HepG2 (cell line): ENCODE results near the gene FSHR. TPM values are rescaled to one million over a fixed set of nuclear protein-coding genes. Genes with fewer than 3 reads are reported as not detected.

Experiments used
- ATAC-seq: fragments of 200-7000 bp; cut with Tn5 transposase; 3 replicates; pipeline ENCODE4 v1.9.1; 2020; ENCODE audit warnings: mild to moderate bottlenecking, moderate library complexity
- BruUV-seq: library from RNA; stranded (reverse); fragments of 400-500 nt; replicated peaks from 2 replicates; lab custom pipeline; 2021; lab: Mats Ljungman, UMichigan
- CTCF ChIA-PET: fragments of 300-600 bp; formaldehyde crosslinking; extraction: SDS; loops from one replicate; lab custom pipeline; 2021; ENCODE audit warnings: low total read pairs, inconsistent platforms, low intra/inter-chr PET ratio; lab: Yijun Ruan, JAX
- POLR2A ChIA-PET: fragments of 350-600 bp; sonication (Branson Sonifier 250); formaldehyde crosslinking; loops from one replicate; lab custom pipeline; 2020; ENCODE audit warnings: antibody characterized with exemption, inconsistent platforms; lab: Yijun Ruan, JAX
- DNase-seq: peaks from one replicate; pipeline ENCODE4 v3.0.0-alpha.2; 2015; ENCODE audit warnings: low spot score
- FAIRE-seq: peaks from 3 replicates; lab custom pipeline; 2011; peaks lifted over from hg19 to GRCh38; lab: Jason Lieb, UNC
- H2AFZ ChIP-seq: one replicate; pipeline ENCODE4 v1.6.1; 2011; ENCODE audit warnings: low read length, inconsistent platforms
- H3K27ac ChIP-seq: fragments of 300-600 bp; 3 replicates; pipeline ENCODE4 v1.8.0; 2011; ENCODE audit warnings: mixed run types, mild to moderate bottlenecking, mixed read lengths, low read length, inconsistent platforms; ENCODE audit not compliant: insufficient read depth; ENCODE audit errors: extremely low read length
- H3K27me3 ChIP-seq, 2 experiments: fragments of 200-600 bp in 1 of 2; 2 replicates in 1 of 2; 3 replicates in 1 of 2; pipeline versions ENCODE4 v1.6.0 to v1.8.0; 2011; ENCODE audit warnings: low read length in 2 of 2, mild to moderate bottlenecking in 2 of 2, moderate library complexity in 2 of 2, inconsistent platforms in 1 of 2; ENCODE audit not compliant: insufficient read depth in 2 of 2, control insufficient read depth in 1 of 2
- H3K36me3 ChIP-seq, 2 experiments: fragments of 200-600 bp in 1 of 2; replicated peaks in 1 of 2; 2 replicates in 1 of 2; 3 replicates in 1 of 2; pipeline versions ENCODE4 v1.5.1 to v1.8.0; 2011; ENCODE audit warnings: low read length in 2 of 2, inconsistent platforms in 1 of 2; ENCODE audit not compliant: insufficient read depth in 2 of 2, control insufficient read depth in 1 of 2
- H3K4me1 ChIP-seq: 2 replicates; pipeline ENCODE4 v1.5.1; 2012; ENCODE audit warnings: low read length, inconsistent platforms; ENCODE audit not compliant: insufficient read depth
- H3K4me2 ChIP-seq: 2 replicates; pipeline ENCODE4 v1.6.0; 2011; ENCODE audit warnings: low read depth, low read length, inconsistent platforms
- H3K4me3 ChIP-seq, 3 experiments: fragments of 200-600 bp in 1 of 3; sonication (generic), shearing (Covaris generic) in 1 of 3; replicated peaks in 1 of 3; 2 replicates each; pipeline ENCODE4 v1.5.1; 2011 to 2016; ENCODE audit warnings: low read length in 3 of 3, inconsistent platforms in 2 of 3, low read depth in 2 of 3, mild to moderate bottlenecking in 2 of 3, control low read depth in 1 of 3, mixed read lengths in 1 of 3; ENCODE audit not compliant: insufficient read depth in 1 of 3
- H3K79me2 ChIP-seq: one replicate; pipeline ENCODE4 v1.6.1; 2011; ENCODE audit warnings: low read length, inconsistent platforms; ENCODE audit not compliant: insufficient read depth
- H3K9ac ChIP-seq: 2 replicates; pipeline ENCODE4 v1.6.0; 2011; ENCODE audit warnings: mild to moderate bottlenecking, low read depth, low read length, inconsistent platforms; ENCODE audit not compliant: insufficient read depth
- H3K9me3 ChIP-seq: 2 replicates; pipeline ENCODE4 v1.5.1; 2012; ENCODE audit warnings: mild to moderate bottlenecking, low read length
- H4K20me1 ChIP-seq: 2 replicates; pipeline ENCODE4 v1.6.0; 2011; ENCODE audit warnings: inconsistent platforms, mild to moderate bottlenecking, low read length, moderate library complexity; ENCODE audit not compliant: insufficient read depth
- BCLAF1 ChIP-seq: fragments of 450-650 bp; IDR thresholded peaks from 2 replicates; pipeline ENCODE4 v1.6.1; 2017; ENCODE audit warnings: mild to moderate bottlenecking
- POLR2A ChIP-seq, 2 experiments: IDR thresholded peaks; 2 replicates each; pipeline ENCODE4 v1.6.1; 2011; ENCODE audit warnings: low read depth in 2 of 2, low read length in 2 of 2, mild to moderate bottlenecking in 1 of 2, moderate library complexity in 1 of 2; ENCODE audit not compliant: insufficient read depth in 1 of 2
- RELA ChIP-seq: sonication (generic); formaldehyde crosslinking; IDR thresholded peaks from 2 replicates; pipeline ENCODE4 v1.4.0; 2020; ENCODE audit warnings: missing genetic modification reagents
- SALL1 ChIP-seq: sonication (generic); formaldehyde crosslinking; IDR thresholded peaks from 2 replicates; pipeline ENCODE4 v1.8.0; 2022; ENCODE audit warnings: mild to moderate bottlenecking, missing genetic modification reagents
- SMARCC2 ChIP-seq: fragments of 450-650 bp; IDR thresholded peaks from 2 replicates; pipeline ENCODE4 v1.6.1; 2017; ENCODE audit warnings: antibody characterized with exemption, mild to moderate bottlenecking
- SOX13 ChIP-seq, 3 experiments: fragments of 450-650 bp in 1 of 3; sonication (generic) in 1 of 3; formaldehyde crosslinking in 1 of 3; IDR thresholded peaks in 2 of 3; conservative IDR thresholded peaks in 1 of 3; 2 replicates each; pipeline versions ENCODE4 v1.5.0 to v1.6.1; 2016 to 2020; ENCODE audit warnings: antibody characterized with exemption in 1 of 3, mild to moderate bottlenecking in 1 of 3, missing compliant biosample characterization in 1 of 3, missing genetic modification reagents in 1 of 3, moderate library complexity in 1 of 3
- ZNF672 ChIP-seq: sonication (generic); formaldehyde crosslinking; IDR thresholded peaks from 2 replicates; pipeline ENCODE4 v1.8.1; 2022; ENCODE audit warnings: missing genetic modification reagents
- WGBS: methylation state at CpG from one replicate; pipeline ENCODE4 v1.1.6; 2017; ENCODE audit warnings: low lambda C conversion rate; 5-methylcytosine and 5-hydroxymethylcytosine counted together
- in situ Hi-C: cut with HindIII; loops from 2 replicates; pipeline ENCODE4 v1.10.0; 2017; ENCODE audit warnings: low pct_unique_long_range_greater_than_20kb; ENCODE audit not compliant: extremely low pct_ligation_motif_present
- intact Hi-C: fragments of 100-400 bp; cut with micrococcal nuclease; formaldehyde crosslinking; loops from one replicate; pipeline ENCODE4 v1.10.0; 2022; ENCODE audit not compliant: unreplicated experiment
- polyA plus RNA-seq, 8 experiments: library from polyadenylated mRNA; depleted of rRNA in 3 of 8; stranded (reverse) in 7 of 8; unstranded in 1 of 8; fragments of >200 nt; fragmentation: Illumina TruSeq in 4 of 8; extraction: Trizol in 4 of 8; gene quantifications; 2 replicates each; pipeline versions ENCODE4 v1.2.1 to v1.2.3, GENCODE V29; 2011 to 2016; ENCODE audit warnings: low read depth in 4 of 8, missing spikeins in 1 of 8, mixed read lengths in 1 of 8; ENCODE audit not compliant: insufficient read depth in 1 of 8
- total RNA-seq, 5 experiments: library from RNA; depleted of rRNA; stranded (reverse); fragments of >200 nt; fragmentation: Illumina TruSeq; extraction: Trizol; gene quantifications; 2 replicates each; pipeline ENCODE4 v1.2.3, GENCODE V29; 2016; ENCODE audit warnings: low read depth in 1 of 5
- TF ChIP-seq, protein P1 (sequence below): sonication (generic); formaldehyde crosslinking; IDR thresholded peaks from 2 replicates; pipeline ENCODE4 v1.4.0; 2020; ENCODE audit warnings: mild to moderate bottlenecking, missing genetic modification reagents
- TF ChIP-seq, protein P2 (sequence below): sonication (generic); formaldehyde crosslinking; IDR thresholded peaks from 2 replicates; pipeline ENCODE4 v1.4.0; 2020; ENCODE audit warnings: missing genetic modification reagents
- TF ChIP-seq, protein P3 (sequence below), 2 experiments: sonication (generic) in 1 of 2; formaldehyde crosslinking in 1 of 2; IDR thresholded peaks; 2 replicates each; pipeline versions ENCODE4 v1.4.0 to v1.6.1; 2016 to 2020; ENCODE audit warnings: borderline replicate concordance in 1 of 2, low read depth in 1 of 2, mild to moderate bottlenecking in 1 of 2, missing genetic modification reagents in 1 of 2
- TF ChIP-seq, protein P4 (sequence below): sonication (generic); formaldehyde crosslinking; IDR thresholded peaks from 2 replicates; pipeline ENCODE4 v1.4.0; 2020; ENCODE audit warnings: missing genetic modification reagents

The FSHR gene
- total and polyA plus RNA-seq, 2 of the 13 experiments (the other 11 are each of a cell fraction or from before 2014, with no cell fraction given) = not detected

- H3K4me3 ChIP-seq = no peak overlapping the region
- FAIRE-seq = no peak
- no peaks in the 10 kb centered on the region for H3K79me2 ChIP-seq
- intact Hi-C loops (no loop called here), in situ Hi-C loops (no loop called here)
- H3K4me2 ChIP-seq = no peak overlapping the region
- no peaks in the 10 kb centered on the region for H3K36me3 ChIP-seq
- ChIA-PET CTCF (no interaction called here), POLR2A (no interaction called here)
- H4K20me1 ChIP-seq = no peaks in the 10 kb centered on the region
- no peak overlapping the region for H3K27ac ChIP-seq
- BruUV-seq = no TSS peak
- peaks cover 12% of the 10 kb centered on the region; the same call in 1 of the 2 replicates for H3K9me3 ChIP-seq
- 3% methylated on average over 2 of the region's 2 CpGs for WGBS
- H3K4me1 ChIP-seq = no peaks in the 10 kb centered on the region
- H3K27me3 ChIP-seq = no peaks in the 10 kb centered on the region
- ATAC-seq = no peak
- H3K9ac ChIP-seq = no peak overlapping the region
- DNase-seq = no peak
- no peak overlapping the region for H2AFZ ChIP-seq
- TF ChIP-seq POLR2A (IDR thresholded peaks at IDR 0.05; ENCODE audit: insufficient read depth in 1 of 2, low read depth in 2 of 2, low read length in 2 of 2) (no peak), BCLAF1 (no peak), ZNF672 (CRISPR knock-in tag) (no peak), RELA (CRISPR knock-in tag) (no peak), SMARCC2 (no peak), SOX13 (IDR thresholded peaks at IDR 0.05) (no peak), SOX13 (CRISPR knock-in tag; conservative IDR thresholded peaks at IDR 0.05 in 1 of 2, IDR thresholded peaks at IDR 0.05 in 1 of 2) (no peak), SALL1 (CRISPR knock-in tag) (no peak)
- TF ChIP-seq, protein P1, sequence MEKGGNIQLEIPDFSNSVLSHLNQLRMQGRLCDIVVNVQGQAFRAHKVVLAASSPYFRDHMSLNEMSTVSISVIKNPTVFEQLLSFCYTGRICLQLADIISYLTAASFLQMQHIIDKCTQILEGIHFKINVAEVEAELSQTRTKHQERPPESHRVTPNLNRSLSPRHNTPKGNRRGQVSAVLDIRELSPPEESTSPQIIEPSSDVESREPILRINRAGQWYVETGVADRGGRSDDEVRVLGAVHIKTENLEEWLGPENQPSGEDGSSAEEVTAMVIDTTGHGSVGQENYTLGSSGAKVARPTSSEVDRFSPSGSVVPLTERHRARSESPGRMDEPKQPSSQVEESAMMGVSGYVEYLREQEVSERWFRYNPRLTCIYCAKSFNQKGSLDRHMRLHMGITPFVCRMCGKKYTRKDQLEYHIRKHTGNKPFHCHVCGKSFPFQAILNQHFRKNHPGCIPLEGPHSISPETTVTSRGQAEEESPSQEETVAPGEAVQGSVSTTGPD (CRISPR knock-in tag) = no peak
- TF ChIP-seq, protein P2, sequence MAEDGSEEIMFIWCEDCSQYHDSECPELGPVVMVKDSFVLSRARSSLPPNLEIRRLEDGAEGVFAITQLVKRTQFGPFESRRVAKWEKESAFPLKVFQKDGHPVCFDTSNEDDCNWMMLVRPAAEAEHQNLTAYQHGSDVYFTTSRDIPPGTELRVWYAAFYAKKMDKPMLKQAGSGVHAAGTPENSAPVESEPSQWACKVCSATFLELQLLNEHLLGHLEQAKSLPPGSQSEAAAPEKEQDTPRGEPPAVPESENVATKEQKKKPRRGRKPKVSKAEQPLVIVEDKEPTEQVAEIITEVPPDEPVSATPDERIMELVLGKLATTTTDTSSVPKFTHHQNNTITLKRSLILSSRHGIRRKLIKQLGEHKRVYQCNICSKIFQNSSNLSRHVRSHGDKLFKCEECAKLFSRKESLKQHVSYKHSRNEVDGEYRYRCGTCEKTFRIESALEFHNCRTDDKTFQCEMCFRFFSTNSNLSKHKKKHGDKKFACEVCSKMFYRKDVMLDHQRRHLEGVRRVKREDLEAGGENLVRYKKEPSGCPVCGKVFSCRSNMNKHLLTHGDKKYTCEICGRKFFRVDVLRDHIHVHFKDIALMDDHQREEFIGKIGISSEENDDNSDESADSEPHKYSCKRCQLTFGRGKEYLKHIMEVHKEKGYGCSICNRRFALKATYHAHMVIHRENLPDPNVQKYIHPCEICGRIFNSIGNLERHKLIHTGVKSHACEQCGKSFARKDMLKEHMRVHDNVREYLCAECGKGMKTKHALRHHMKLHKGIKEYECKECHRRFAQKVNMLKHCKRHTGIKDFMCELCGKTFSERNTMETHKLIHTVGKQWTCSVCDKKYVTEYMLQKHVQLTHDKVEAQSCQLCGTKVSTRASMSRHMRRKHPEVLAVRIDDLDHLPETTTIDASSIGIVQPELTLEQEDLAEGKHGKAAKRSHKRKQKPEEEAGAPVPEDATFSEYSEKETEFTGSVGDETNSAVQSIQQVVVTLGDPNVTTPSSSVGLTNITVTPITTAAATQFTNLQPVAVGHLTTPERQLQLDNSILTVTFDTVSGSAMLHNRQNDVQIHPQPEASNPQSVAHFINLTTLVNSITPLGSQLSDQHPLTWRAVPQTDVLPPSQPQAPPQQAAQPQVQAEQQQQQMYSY (CRISPR knock-in tag) = no peak
- TF ChIP-seq, protein P3, sequence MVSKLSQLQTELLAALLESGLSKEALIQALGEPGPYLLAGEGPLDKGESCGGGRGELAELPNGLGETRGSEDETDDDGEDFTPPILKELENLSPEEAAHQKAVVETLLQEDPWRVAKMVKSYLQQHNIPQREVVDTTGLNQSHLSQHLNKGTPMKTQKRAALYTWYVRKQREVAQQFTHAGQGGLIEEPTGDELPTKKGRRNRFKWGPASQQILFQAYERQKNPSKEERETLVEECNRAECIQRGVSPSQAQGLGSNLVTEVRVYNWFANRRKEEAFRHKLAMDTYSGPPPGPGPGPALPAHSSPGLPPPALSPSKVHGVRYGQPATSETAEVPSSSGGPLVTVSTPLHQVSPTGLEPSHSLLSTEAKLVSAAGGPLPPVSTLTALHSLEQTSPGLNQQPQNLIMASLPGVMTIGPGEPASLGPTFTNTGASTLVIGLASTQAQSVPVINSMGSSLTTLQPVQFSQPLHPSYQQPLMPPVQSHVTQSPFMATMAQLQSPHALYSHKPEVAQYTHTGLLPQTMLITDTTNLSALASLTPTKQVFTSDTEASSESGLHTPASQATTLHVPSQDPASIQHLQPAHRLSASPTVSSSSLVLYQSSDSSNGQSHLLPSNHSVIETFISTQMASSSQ (IDR thresholded peaks at IDR 0.05; ENCODE audit: low read depth) = no peak
- TF ChIP-seq, protein P3 (CRISPR knock-in tag; IDR thresholded peaks at IDR 0.05; ENCODE audit: borderline replicate concordance) = no peak
- TF ChIP-seq, protein P4, sequence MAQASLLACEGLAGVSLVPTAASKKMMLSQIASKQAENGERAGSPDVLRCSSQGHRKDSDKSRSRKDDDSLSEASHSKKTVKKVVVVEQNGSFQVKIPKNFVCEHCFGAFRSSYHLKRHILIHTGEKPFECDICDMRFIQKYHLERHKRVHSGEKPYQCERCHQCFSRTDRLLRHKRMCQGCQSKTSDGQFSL (CRISPR knock-in tag) = no peak
Observed at GRCh38 chr2:49080681-49081080, 73.6 kb downstream of the FSHR start.
